ENCODE measurements around the gene ZNF273.
"Not testable (repeated sequence)": the region's sequence is repeated elsewhere in the genome, so short reads cannot be mapped to it uniquely, and the experiment has no call there.

- not testable (repeated sequence) for TF ChIP-seq RAD21 (IDR thresholded peaks at IDR 0.05; ENCODE audit: low read length); JUND (IDR thresholded peaks at IDR 0.05); CTCF (IDR thresholded peaks at IDR 0.05); TAF1 (IDR thresholded peaks at IDR 0.05; ENCODE audit: borderline replicate concordance, low read depth, low read length); EP300 (IDR thresholded peaks at IDR 0.05; ENCODE audit: borderline replicate concordance in 1 of 2, low read depth in 1 of 2, low read length in 1 of 2); POLR2AphosphoS5 (IDR thresholded peaks at IDR 0.05; ENCODE audit: low read depth, low read length); EZH2phosphoT487 (IDR thresholded peaks at IDR 0.05; ENCODE audit: borderline replicate concordance, low read depth); USF2 (IDR thresholded peaks at IDR 0.05; ENCODE audit: borderline replicate concordance, low read depth, low read length); GABPA (IDR thresholded peaks at IDR 0.05; ENCODE audit: low read depth)
- TF ChIP-seq, protein P1, sequence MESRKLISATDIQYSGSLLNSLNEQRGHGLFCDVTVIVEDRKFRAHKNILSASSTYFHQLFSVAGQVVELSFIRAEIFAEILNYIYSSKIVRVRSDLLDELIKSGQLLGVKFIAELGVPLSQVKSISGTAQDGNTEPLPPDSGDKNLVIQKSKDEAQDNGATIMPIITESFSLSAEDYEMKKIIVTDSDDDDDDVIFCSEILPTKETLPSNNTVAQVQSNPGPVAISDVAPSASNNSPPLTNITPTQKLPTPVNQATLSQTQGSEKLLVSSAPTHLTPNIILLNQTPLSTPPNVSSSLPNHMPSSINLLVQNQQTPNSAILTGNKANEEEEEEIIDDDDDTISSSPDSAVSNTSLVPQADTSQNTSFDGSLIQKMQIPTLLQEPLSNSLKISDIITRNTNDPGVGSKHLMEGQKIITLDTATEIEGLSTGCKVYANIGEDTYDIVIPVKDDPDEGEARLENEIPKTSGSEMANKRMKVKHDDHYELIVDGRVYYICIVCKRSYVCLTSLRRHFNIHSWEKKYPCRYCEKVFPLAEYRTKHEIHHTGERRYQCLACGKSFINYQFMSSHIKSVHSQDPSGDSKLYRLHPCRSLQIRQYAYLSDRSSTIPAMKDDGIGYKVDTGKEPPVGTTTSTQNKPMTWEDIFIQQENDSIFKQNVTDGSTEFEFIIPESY (IDR thresholded peaks at IDR 0.05; ENCODE audit: borderline replicate concordance, low read depth), result not testable (repeated sequence)
These were observed 41.8 kb downstream of the ZNF273 start for GRCh38 chr7:64944667-64945502.

All from SK-N-SH (cell line).